Midbrain (tissue), 1 donor: ENCODE results near the gene CCDC197.

Experiments used
- DNase-seq: peaks from one replicate; lab custom pipeline; 2025; lab: John Stamatoyannopoulos, UW

Gene CCDC197

DNA sequence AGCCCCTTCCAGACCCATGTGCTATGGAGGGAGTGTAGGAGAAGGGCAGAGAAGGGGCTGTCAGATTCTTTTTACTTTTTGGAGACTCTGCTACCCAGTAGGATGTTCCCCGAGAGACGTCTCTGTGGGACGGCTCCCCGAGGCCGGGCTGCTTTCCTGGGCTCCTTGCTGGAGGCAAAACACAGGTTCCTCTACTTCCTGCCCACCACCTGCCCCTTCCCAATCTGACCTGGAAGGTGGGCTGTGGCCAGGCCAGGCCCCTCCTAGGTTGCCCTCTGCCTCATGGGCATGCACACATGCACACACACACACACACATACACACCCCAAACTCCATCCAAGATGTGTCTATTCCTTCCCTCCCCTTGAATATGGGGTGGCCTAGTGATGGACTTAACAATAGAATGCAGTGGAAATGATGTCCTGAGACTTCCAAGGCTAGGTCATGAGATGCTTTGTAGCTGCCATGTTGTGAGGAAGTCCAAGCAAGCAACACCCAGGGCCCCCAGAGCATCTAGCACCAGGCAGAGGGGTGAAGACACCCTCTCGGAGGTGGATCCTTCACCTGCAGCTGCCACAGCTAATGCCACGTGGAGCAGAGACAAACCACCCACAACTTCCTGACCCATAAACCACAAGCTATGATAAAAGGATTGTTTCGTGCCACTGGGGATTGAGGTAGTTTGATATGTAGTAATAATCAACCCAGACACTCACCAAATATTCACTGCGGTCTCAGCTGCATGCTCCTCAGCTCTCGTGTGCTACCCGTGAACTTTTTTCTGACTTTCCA lies 19.1 kb upstream of the CCDC197 start:
- no peak for DNase-seq

DNA sequence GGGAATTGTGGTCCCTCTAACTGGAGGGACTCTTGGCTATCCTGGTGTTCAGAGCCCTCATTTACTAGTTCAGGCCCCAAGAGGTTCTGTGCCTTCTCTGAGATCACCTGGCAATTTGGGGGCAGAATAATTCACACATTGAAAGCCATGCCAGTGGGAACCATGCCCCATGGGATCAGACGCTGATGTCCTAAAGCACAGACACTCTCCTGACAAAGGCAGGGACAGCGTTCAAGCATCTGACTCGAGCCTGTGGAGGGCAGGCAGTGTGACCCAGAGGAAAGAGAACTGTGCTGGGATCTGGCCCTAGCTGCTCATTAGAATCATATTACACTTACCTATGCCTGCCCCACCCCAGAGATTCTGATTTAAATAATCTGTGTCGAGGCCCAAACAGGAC lies 18.4 kb upstream of the CCDC197 start:
- no peak for DNase-seq

DNA sequence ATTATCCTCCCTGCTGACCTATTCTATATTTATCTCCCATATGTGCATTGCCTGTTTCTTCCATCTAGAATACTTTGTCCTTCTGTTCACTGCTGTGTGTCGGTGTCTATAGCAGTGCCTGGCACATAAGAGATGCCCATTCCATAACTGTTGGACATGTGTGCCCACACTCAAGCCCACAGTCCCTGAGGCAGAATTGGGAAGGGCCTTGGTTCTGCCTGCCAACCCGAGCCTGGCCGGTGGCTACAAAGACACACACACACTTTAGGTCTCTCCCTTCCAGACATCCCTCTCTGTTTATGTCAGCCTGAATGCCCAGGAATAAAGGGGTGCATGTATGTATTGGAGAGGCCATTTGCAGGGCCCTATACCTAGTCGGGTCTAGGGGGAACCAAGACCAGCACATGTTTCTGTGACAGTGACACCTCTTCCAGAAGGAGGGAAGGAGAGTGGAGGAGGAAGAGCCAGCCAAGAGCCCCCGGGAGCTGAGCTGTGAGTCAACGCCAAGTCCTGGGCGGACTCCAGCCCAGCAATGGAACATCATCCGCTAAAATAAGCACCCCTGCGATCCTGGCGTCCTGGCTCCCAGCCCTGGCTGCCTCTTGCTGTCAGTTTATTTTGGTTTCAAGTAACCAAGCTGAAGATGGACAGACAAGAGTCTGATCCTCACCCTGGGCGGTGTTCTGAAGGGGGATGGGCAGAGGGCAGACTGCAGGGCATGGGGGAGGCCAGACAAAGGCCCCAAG lies 16.5 kb upstream of the CCDC197 start:
- DNase-seq: no peak

DNA sequence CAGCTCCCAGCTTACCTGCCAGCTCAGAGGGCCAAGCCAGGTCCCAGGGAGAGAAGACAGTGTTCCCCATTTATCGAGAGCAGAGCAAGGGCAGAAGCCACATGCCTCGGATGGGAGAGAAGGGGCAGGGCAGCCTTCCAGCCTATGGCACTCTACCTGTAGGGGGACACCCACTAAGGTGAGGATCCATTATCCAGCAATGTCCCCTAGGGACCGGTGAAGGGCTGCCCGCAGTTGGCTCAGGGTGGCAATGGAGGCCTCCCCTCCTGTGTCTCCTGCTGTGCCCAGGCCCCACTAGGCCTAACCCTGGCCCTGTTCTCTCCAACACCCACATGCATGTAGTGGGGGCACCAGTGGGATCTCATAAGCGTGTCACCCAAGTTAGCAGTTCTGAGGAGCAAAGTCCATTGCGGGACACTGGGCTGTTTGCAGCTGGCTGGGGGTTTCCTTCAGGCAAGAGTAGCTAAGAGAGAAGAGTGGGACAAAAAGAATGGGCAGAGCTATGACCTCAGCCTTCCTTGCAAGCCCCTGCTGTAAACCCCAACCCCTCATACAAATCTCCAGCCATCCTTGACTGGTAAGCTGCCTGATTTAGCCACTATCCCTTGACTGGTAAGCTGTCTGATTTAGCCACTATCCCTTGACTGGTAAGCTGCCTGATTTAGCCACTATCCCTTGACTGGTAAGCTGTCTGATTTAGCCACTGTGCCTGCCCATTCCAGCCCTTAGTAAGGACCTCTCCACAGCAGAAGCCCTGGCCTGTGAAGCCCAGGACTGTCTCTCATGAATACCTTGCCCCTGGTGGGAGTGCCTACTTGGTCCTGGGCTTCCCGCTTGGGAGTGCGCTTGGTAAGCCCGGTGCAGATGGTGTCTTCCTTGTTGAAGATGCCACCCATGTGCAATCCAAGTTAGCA lies 15.5 kb upstream of the CCDC197 start:
- DNase-seq: no peak

DNA sequence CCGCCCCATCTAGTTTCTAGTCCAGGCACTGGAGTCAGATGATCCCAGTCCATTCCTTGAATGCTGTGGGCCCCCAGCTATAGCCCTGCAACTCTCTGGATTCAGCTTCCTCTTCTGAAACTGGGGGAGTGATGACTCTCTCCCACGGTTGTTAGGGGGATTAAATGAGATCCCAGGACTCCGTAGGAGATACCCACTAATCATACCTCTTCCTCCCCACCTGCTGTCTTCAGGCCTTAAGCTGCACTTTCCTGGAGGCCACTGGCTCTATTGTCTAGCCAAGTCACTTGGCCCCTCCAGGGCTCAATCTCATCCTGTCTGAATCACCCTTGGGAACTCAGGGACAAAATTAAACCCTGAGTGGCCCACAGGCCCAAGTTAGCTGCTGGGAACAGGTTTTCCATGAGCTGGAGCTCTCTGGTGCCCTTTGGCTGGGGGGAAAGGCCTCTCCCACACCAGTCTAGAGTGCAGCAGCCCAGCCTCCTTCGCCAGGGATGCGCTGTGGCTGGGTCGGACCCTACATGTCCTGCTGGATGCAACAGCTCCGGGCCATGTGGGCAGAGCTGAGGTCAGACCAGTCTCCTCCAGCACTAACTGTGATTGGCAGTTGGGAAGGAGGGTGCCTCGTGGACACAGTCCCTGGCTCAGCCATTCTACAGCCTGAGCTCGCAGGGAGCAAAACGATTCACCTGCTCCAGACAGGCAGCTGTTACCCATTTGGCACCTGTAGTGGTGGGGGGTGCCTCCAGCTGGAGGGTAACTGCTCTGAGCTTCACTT lies 14.7 kb upstream of the CCDC197 start:
- DNase-seq: no peak

DNA sequence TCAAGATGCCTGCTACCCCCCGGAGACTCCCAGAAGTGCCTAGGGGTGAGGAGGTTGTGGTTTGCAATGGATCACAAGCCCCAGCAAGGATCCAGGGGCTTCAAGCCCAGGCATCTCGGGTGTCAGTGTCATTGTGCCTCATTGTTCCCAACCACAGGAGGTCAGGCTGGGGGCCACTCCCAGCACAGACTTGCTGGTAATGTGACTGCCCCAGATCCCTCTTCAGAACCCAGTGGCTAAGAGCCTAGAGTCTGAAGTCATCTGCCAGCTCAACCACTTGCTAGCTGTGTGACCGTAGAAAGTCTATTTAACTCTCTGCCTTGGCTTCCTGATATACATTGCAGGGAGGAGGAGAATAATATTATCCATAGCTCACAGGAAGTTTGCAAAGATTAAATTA lies 13.0 kb upstream of the CCDC197 start:
- DNase-seq: no peak

DNA sequence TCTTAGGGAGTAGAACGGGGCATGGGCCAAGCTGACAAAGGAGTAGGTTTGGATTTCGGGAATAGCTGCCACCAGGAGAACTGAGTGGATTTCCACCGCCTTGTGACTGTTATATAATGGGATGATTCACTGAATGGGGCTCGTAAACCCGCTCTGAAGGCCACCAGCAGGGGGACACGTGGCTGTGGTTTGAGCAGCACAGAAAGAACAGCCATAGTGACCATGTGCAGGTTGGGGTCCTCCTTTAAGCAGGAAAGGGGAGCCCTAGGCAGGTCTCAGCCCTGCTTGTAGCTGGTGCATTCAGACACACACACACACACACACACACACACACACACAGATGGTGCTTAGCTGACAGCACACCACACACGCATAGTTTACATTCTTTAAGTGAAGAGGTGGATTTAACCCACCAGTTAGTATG lies 12.1 kb upstream of the CCDC197 start:
- DNase-seq: no peak

DNA sequence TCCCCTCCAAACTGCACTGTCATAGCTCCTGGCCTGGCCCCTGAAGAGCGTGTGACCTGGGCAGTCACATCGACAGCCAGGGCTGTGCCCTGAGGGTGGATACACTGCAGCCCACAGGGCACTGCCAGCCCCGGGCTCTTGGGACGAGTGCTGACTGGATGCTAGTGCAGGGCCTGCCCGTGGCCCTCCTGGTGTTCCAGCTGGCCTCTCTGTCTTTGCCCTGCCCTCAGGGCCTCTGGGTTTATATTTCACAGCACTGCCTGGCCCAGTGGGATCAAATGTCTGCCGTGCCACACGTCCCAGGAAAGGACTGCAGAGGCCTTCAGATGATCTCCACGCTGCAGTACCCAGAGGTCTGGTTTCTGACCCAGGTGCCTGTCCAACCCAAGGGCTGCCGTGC lies 10.1 kb upstream of the CCDC197 start:
- no peak for DNase-seq

DNA sequence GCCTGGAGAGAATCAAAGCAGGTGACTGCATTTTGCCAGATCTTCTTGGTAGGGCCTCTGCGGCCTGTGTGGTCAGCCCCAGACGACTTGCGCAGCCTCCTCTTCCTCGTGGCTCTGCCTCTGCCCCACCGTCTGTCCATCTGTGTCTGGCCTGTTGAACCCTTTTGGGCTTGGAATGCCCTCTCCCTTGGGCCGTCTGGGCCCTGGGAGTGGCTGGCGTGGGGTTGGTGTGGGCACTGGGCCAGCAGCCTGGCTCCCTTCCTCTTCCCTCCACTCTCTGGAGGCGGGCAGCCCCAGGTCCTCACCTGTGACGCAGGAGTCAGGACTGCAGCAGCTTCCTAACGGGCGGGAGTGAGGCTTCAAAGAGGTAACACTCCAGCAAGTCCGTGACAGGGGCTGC lies 9.7 kb upstream of the CCDC197 start:
- DNase-seq: no peak

DNA sequence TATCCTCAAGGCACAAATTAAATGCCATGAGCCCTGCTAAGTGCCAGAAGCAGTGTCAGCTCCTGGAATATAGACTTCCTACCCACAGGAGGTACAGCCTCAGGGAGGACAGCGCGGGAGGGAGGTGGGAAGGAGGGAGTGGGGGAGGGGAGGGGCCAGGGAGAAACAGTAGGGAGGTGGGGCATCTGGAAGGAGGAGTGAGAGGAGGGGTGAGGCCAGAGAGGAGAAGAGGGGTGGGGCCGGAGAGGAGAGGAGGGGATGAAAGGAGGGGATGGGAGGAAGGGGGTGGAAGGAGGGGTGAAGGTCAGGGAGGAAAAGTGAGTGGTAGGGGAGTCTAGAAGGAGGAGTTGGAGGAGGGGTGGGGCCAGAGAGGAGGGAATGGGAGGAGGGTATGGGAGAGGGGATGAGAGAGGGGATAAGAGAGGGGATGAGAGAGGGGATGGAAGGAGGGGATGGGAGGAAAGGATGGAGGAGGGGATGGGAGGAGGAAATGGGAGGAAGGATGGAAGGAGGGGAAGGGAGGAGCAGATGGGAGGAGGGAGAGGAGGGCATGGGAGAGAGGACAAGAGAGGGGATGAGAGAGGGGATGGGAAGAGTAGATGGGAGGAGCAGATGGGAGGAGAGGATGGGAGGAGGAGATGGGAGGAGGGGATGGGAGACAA lies 9.2 kb upstream of the CCDC197 start:
- no peak for DNase-seq

DNA sequence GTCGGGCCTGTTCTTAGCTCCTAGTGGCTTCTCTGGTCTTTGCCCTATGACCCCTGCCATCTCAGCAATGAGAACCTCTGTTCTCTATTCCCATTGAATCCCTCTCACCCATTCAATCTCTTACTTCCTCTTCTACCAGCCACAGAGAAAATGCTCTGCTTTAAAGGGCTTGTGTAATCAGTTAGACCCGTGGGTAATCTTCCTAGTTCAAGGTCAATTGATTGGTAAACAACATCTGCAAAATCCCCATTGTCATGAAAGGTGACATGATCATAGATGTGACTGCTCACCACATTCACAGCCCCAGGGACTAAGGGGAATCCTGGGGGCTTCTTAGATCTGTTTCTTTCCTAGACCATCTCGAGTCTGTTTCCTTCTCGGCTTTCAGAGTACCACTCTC lies 7.2 kb upstream of the CCDC197 start:
- DNase-seq: no peak

DNA sequence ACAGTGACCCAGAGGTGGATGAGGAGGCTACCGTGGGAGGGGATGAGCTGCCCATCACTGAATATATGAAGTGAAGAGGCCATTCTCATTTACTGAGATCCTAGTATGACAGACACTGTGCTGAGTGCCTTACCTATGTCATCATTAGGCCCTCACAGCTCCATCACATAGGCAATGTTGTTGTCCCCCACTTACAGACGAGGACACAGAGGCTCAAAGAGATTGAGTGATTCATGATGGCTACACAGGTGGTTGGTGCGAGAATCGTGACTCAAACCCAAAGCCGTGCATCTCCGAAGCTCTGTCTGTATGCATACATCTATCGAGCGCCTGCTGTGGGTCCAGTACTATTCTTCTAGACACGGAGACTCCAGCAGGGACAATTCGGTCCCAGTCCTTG lies 5.9 kb upstream of the CCDC197 start:
- no peak for DNase-seq

DNA sequence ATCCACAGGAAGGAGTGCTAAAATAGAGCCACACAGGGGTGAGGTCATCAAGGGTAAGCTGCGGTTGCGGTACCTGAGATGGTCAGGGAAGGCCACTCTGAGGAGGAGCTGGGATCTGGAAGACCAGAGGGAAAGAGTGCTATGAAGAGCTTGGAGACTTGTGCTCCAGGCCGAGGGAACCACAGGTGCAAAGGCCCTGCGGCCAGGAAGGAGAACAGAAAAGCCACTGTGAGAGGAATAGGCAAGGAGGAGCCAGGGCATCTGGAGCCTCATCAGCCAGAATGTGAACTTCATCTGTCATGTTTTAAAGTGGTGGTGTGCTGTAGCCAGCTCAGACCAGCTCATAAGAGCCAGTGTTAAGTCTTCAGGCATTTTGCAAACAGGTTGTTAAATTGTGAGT lies 5.5 kb upstream of the CCDC197 start:
- no peak for DNase-seq

DNA sequence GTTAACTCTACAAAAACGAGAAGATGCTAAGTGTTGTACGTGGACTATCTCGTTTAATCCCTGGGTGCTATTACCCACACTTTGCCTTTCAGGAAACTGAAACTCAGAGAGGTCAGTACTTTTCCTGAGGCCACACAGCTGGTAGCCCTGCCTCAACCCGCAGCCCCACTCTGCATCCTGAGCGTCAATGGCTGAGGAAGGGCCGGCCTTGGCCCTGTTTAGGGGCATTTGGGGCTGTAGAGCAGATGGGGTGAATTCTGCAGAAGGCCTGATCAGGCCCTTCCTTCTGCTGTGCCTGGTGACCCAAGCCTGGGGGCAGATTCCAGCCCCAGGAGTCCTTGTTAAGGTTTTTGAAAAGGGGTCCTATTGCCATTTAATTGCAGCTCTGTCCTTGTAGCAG lies 3.7 kb upstream of the CCDC197 start:
- DNase-seq: no peak

DNA sequence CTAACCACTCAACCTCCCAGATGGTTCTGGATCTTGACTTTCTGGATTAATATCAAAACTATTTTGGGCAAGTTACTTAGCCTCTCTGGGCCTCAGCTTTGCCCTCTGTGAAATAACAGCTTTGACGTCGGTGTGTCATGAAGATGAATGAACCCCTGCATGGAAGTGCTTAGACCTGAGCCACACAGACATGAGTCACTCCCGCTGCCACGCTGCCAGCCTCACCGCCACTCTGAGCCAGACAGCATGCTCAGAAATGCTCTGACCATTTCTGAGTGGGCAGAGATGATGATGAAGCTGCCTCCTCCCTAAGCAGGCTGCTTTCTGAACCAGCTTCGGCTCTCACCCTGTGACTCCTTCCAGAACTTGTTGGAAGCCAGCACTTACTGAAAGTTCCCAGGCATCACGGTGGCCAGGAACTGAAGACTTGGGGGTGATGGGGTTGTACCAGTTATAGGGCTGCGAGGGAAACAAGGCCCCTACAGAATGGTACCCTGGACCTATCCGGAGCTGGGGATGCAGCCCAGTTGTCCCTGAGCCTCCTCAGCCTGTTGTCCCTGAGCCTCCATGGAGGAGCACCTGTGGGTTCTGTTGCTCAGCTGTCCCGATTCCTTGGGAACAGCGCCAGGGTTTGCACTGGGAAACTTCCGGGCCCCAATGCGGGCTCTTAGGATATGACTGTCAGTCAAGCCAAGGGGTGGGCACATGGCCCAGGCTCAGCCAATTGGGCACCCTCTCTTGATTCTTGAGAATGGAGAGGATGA lies 2.0 kb upstream of the CCDC197 start:
- no peak for DNase-seq

DNA sequence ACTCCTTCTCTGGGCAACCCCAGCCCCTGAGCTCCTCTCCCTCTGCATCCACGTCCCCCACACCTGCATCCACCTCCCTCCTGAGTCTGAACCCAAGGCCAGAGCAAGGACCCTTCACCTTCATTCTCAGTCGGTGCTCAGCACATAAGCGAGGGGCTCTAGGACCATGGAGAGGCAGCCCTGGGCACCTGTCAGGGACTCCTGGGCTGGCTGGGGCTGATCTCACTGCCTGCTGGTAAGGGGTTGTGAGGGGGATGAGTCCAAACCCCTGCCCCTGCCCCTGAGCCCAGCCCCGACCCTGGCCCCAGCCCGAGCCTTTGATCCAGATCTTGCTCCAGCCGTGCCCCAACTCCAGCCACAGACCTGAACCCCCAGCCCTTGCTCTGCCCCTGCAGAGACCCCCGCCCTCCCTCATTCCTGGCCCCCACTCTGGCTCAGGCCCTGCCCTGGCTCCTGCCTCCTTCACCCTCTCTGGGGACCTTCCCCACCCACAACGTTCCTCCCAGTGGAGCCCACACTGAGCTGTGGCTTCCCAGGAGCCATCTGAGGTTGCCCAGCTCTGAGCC lies 888 bp upstream of the CCDC197 start:
- no peak for DNase-seq

DNA sequence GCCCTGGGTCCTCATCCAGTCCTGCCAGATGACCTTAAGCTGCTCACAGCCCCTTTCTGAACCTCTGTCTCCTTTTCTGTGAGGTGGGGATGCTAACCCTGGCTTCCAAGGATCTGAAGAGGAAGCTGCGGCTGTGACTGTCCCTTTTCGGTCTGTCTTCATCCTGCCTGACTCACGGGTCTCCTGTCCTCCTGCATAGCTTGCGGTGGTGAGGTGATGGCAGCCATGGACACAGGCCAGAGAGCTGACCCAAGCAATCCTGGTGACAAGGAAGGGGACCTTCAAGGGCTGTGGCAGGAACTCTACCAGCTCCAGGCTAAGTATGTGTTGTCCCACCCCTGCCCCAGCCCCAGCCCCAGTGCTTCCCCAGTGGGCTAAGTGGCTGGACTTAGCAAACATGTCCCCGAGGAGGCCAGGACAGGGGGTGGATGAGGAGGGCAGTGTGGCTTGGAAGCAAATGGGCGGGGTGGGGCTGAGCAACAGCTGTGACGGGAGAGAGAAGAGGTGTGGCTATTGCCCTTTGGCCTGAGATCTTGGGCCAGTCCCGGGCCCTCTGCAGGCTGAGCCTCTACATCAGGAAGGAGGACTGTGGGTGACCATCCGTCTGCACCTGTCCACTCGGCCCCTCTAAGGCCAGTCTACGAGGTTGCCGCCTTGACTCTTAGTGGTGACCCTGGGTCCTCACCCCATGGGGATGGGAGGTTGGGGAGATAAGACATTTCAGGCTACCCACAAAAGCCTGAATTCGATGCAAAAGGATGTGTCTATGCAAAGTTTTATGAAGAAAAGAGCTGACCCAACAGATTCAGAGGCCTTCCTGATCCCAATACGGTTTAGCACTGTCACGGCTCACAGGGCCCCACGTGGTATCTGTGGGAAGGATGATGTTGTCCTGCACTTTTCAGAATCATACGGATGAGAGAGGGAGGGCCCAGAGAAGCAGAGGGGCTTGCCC lies 1.1 kb downstream of the CCDC197 start:
- DNase-seq: no peak

DNA sequence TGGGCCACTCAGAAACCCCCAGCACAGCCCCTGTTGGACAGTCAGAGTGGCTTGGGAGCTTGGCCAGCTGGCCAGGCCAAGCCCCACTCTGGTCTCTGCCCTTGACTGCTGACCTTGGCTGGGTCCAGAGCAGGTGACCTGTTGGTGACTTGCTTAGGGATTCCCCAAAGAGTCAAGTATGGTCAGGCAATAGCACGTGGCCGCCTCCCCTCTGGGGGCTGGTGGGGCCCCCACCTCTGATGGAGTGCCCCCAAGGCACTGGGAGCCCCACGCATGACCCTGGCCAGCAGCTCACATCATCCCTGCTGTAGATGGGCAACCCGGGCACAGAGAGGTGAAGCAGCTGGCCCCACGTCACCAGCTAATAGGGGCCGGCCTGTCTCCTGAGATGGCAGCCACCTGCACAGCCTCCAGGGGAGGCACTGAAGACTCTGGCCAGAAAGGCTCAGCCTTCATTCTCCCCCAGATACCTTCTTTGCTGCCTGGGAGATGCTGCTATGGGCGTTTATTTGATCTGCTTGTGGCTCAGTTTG lies 1.8 kb downstream of the CCDC197 start:
- no peak for DNase-seq

DNA sequence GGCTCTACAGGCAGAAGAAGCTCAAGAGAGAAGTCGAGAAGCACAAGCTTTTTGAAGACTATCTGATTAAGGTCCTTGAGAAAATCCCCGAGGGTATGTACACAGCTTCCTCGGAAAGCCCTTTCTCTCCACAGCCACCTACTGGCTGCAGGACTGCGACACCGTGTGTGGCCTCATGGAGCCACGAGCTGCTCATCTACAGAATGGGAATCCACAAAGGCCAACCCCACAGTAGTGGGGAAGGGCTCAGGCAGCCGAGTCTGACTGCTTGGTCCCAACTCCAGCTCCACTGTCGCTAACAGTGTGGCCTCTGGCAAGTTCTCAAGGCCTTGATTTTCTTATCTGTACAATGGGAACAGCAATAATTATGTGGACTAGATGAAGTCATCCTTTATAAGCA lies 2.5 kb downstream of the CCDC197 start:
- no peak for DNase-seq
